GM21529 (cell line): ENCODE data around the gene EMILIN1.
"Not testable (repeated sequence)": the region's sequence is repeated elsewhere in the genome, so short reads cannot be mapped to it uniquely, and the experiment has no call there.

Experiments
- ATAC-seq: cut with Tn5 transposase; IDR thresholded peaks from one replicate; pipeline ENCODE4 v1.9.1; 2021; ENCODE audit not compliant: unreplicated experiment

The EMILIN1 gene

DNA sequence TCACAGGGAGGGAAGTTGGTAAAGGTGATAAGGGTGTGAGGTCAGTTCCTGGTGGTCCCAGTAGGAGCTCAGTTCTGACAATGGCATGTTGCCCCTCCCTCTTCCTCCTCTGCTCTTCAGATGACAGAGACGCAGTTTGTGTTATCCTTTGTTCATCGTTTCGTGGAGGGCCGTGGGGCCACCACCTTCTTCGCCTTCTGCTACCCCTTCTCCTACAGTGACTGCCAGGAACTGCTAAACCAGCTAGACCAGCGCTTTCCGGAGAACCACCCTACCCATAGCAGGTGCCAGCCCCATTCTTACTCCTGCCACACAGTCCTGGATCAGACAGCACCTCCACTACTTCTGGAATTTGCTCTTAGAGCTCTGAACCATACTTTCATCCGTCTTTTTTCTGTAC is 24.6 kb upstream of the EMILIN1 start:
- no peak for ATAC-seq

DNA sequence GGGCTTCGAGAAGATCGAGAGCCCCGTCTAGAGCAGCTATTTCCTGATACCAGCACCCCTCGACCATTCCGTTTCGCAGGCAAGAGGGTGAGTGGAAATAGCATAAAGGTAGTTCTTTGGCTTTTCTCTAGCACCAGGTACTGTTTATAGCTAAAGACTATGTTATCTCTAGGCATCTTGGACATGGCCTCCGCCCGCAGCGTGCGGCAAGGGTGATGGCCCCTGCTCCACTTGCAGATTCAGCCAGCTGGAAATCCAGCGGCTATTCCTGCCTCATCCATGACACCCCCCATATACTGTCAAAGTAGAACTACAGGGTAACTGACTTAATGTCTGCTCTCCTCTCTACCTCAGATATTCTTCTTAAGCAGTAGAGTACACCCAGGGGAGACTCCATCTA is 23.7 kb upstream of the EMILIN1 start:
- no peak for ATAC-seq

- no peak for ATAC-seq
These were observed 21.2 kb upstream of the EMILIN1 start for GRCh38 chr2:27057184-27057583.

DNA sequence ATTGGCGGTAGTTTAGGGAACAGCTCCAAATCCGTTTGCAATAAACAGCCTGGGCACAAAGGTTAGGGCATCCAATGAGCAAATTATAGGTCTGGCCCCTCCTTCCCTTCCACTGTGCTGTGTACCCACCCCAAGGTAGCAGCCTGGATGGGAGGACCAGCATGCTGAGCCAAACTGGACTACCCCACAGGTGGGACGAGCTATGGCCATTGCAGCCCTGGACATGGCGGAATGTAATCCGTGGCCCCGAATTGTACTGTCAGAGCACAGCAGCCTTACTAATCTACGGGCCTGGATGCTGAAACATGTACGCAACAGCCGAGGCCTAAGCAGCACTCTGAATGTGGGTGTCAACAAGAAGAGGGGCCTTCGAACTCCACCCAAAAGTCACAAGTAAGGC is 20.2 kb upstream of the EMILIN1 start:
- no peak for ATAC-seq

GRCh38 chr2:27059141-27059820 is 19.1 kb upstream of the EMILIN1 start:
- no peak for ATAC-seq

GRCh38 chr2:27060323-27060722 is 18.1 kb upstream of the EMILIN1 start:
- ATAC-seq, result no peak

- ATAC-seq, result no peak
These were observed 13.3 kb upstream of the EMILIN1 start for GRCh38 chr2:27065128-27065527.

DNA sequence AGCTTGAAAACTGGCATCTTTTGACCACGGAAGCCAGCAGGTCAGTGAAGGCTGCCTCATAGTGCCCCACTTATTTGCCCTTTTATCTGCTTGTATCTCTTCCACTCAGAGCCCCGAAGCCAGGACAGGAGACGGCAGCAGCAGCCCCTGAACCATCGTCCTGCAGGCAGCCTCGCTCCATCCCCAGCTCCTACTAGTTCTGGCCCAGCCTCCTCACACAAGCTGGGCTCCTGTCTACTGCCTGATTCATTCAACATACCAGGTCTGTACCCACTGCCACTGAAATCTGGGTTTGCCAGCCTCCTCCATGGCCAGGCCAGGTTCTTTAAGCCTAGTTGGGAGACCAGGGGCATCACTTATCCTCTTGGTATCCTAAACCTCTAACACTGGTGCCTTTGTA is 11.0 kb upstream of the EMILIN1 start:
- ATAC-seq, result no peak

GRCh38 chr2:27069436-27069835 is 9.0 kb upstream of the EMILIN1 start:
- no peak for ATAC-seq

DNA sequence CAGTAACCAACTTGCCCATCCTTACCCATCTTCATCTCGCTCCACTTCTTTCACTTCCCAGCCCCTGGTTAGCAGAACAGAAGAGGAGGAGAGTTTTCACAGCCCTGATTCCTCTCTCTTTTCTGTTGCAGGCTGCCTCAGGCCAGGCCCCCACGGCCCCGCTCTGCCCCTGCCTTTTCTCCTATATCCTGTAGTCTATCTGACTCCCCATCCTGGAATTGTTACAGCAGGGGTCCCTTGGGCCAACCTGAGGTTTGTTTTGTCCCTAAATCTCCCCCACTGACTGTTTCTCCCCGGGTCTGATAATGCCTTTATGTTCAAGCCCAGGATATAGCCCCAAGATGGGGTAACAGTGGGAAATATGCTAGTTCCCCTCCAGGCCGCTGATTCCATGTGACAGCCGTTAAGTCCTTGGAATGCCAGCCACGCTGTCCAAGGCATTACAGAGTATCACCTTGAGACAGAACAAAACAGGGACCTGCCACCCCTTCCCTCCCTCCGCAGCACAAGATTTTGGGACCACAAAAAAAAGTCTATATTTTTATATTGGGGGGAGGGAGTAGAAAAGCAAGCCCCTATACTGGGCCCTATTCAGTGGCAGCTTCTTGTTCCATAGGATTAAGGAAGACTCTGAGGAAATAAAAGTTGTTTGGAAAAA is 8.3 kb upstream of the EMILIN1 start:
- no peak for ATAC-seq

GRCh38 chr2:27070653-27071276 is 7.7 kb upstream of the EMILIN1 start:
- ATAC-seq, result no peak

- peak; percentile 79 for ATAC-seq
These were observed 7.0 kb upstream of the EMILIN1 start, which contains the start of gene OST4 for GRCh38 chr2:27071277-27071989. OST4 (minus strand) TSS chr2:27071654.

DNA sequence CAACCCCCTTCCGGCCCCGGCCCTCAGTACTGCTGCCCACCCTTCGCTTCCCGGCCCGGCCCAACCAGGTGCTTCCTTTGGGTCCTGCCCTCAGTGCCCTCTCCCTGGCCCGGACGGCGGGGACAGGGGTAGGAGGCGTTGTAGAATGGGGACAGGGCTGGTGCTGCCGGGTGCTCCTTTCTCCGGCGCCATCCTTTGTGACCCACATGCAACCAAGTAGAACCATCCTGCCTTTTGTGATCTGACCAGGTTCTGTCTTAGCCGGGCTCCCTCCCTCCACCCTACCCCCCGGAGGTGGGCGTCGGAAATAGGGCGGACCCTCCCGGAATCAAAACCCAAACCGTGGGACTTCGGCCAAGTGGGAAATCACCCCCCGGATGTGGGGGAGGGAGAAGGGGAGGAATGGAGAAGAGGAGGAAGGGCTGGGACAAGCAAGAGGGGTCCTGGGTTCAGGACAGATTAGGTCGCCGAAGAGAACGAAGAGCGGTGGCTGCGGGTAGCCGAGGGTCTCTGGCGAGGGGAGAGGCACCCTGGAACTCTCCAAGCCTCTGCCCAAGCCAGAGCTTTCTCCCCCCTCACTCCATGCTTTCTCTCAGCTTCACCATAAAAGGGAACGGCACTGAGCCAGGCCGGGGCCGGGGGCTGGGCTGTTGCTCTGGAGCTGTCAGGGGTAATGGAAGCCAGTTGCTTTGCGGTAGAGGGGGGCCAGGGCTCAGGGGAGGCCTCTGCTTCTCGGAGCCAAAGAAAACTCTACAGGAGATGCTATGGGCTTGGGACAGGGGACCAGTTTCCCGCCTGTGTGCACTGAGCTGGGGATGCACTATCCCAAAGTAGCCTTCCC is 6.2 kb upstream of the EMILIN1 start:
- no peak for ATAC-seq

- no peak for ATAC-seq
These were observed 5.5 kb upstream of the EMILIN1 start for GRCh38 chr2:27072920-27073319.

- no peak for ATAC-seq
These were observed 4.6 kb upstream of the EMILIN1 start for GRCh38 chr2:27073782-27074181.

DNA sequence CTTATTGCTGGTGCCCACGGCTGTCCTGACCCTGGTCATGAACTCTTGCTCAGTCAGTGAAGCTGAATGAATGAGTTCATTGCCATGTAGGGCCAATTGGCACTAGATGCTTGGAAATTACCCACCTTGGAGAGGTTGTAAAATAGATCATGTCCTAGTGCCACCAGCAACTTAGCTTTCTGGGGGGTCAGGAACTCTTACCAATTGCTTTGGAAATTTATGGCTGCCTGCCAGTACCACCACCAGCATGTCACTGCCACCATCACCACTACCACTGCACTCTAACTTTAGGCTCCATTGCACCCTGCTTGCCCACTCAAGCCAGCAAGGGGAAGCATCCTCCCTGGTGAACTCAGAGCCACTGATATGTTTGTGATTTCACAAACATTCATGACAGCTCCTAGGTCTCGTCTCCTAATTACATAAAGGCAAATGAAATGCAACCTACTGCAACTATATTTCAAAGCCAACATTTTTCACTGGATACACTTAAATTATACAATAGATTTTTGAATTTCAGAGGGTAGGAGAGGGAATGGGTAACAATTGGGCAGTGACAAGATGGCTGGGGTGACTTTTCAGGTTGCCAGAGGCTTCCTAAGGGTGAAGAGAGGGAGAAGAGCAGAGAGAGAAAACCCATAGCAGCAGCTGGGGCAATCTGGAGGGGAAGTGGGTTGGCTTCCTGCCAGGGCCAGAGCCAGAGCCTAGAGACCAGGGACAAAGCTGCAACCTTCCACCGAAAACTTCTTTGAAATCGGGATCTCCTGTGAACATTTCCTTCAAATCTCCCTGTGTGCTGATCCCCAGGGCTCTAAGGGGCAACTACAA is 3.5 kb upstream of the EMILIN1 start:
- no peak for ATAC-seq

- not testable (repeated sequence) for ATAC-seq
These were observed 2.9 kb upstream of the EMILIN1 start for GRCh38 chr2:27075566-27075871.

DNA sequence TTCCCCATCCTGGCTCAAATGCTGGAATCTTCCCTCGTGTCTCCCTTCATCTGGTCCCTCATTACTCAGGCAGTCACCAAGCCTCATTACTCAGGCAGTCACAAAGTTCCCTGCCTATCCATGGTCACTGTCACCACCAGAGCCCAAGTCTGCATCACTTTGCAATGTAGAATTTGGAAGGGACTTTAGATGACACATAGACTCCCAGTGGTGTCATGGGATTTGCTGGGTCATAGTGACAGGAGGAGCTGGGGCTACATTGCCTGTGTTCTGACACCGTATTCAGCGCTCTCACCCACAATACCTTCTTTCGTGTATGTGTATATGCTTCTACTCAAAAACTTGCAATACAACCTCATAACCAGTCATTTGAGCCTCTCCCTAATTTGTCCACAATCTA is 2.1 kb upstream of the EMILIN1 start:
- no peak for ATAC-seq

- ATAC-seq, result no peak
These were observed 1.2 kb upstream of the EMILIN1 start for GRCh38 chr2:27077231-27077630.
